ENCODE data around the gene LPAR5. TPM values are rescaled to one million over a fixed set of nuclear protein-coding genes. Genes with fewer than 3 reads are reported as not detected.

The LPAR5 gene
- total and polyA plus RNA-seq, 5 donors from 2014 or later = 6.6 to 17.3 (median 7.8) TPM

DNA sequence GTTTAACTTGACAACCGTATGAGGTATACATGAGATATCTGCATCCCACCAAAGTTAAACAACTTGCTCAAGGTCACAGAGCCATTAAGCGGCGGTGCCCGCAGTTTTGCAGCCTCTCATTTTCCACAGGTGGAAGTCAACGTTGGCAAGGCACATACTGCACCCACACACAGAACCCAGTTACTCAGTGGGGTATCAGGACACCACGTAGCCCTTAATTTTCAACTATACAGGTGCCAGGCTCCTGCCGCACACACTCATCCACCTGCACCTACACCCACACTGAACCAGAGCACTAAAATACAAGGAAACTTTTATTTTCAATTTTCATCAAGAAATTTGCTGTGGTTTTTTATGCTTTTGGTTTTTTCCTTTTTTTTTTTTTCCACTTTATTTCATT, 66.0 kb downstream of the LPAR5 start:
- no peaks in the 10 kb centered on the region for H3K9me3 ChIP-seq (ENCODE audit: control insufficient read depth in 2 of 2, low read length in 2 of 2)
- H3K4me1 Mint-ChIP-seq = peaks cover 22 to 53% (median 39%) of the 10 kb centered on the region in 4 donors
- H3K4me3 Mint-ChIP-seq = peak overlapping the region; percentile 61 to 100 (median 86)
- H3K4me3 ChIP-seq (ENCODE audit: low read depth, low read length) = no peak overlapping the region
- no peaks in the 10 kb centered on the region for H3K27me3 Mint-ChIP-seq
- ATAC-seq (ENCODE audit: low read depth in 2 of 2) (no peak), DNase-seq (no peak)
- peaks cover 41% of the 10 kb centered on the region for H3K36me3 Mint-ChIP-seq
- no peak overlapping the region for H3K27ac ChIP-seq (ENCODE audit: insufficient read depth, low read length, poor library complexity, severe bottlenecking)
- no peaks in the 10 kb centered on the region for H3K9me3 Mint-ChIP-seq
- peak overlapping the region; percentile 84 to 95 (median 85) for H3K27ac Mint-ChIP-seq
- peaks cover 47% of the 10 kb centered on the region for H3K36me3 ChIP-seq (ENCODE audit: control insufficient read depth, insufficient read depth, low read length)
- no peaks in the 10 kb centered on the region for H3K27me3 ChIP-seq (ENCODE audit: control insufficient read depth, insufficient read depth, low read length)
- H3K4me1 ChIP-seq (ENCODE audit: control insufficient read depth, insufficient read depth, low read length, poor library complexity, severe bottlenecking) = peaks cover 21% of the 10 kb centered on the region

DNA sequence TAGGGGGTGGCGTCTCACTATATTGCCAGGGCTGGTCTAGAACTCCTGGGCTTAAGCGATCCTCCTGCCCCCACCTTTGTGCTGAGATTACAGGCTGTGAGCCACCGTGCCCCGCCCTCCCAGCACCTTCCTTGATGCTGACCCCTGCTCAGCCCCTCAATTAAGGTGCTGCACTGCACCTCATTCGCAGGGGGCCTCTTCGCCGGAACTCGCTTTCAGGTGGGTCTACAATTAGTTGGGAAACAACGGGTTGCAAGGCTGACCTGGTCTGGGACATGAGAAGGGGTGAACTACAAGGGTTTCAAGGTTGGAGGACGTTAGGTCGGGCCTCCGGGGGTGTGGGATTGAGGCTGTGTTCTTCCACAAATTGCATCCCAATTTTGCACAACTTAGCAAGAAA, 66.4 kb downstream of the LPAR5 start:
- Mint-ChIP-seq H3K9me3 (no peaks in the 10 kb centered on the region), H3K4me3 (peak overlapping the region; percentile 61 to 100 (median 86)), H3K4me1 (peaks cover 22 to 53% (median 39%) of the 10 kb centered on the region in 4 donors), H3K27me3 (no peaks in the 10 kb centered on the region), H3K36me3 (peaks cover 42% of the 10 kb centered on the region), H3K27ac (peak overlapping the region; percentile 84 to 95 (median 85))
- H3K9me3 ChIP-seq (ENCODE audit: control insufficient read depth in 2 of 2, low read length in 2 of 2) = no peaks in the 10 kb centered on the region
- DNase-seq = no peak
- peak overlapping the region; percentile 83 for H3K27ac ChIP-seq (ENCODE audit: insufficient read depth, low read length, poor library complexity, severe bottlenecking)
- peaks cover 21% of the 10 kb centered on the region for H3K4me1 ChIP-seq (ENCODE audit: control insufficient read depth, insufficient read depth, low read length, poor library complexity, severe bottlenecking)
- no peak for ATAC-seq (ENCODE audit: low read depth in 2 of 2)
- H3K36me3 ChIP-seq (ENCODE audit: control insufficient read depth, insufficient read depth, low read length) = peaks cover 43% of the 10 kb centered on the region
- H3K27me3 ChIP-seq (ENCODE audit: control insufficient read depth, insufficient read depth, low read length) = no peaks in the 10 kb centered on the region
- H3K4me3 ChIP-seq (ENCODE audit: low read depth, low read length) = no peak overlapping the region

Other genes starting within 250 kb of the LPAR5 start
- 156 TPM for gene CD27, start 191.0 kb downstream of the LPAR5 start, total RNA-seq
- 100 to 1,000 TPM; 547 to 707 (median 641) TPM for gene CD27, start 191.0 kb downstream of the LPAR5 start, polyA plus RNA-seq
- 28.0 TPM for gene TAPBPL, start 183.9 kb downstream of the LPAR5 start, total RNA-seq
- gene TAPBPL, start 183.9 kb downstream of the LPAR5 start, polyA plus RNA-seq = 10 to 100 TPM; 34.8 to 72.7 (median 46.9) TPM
- gene VAMP1, start 165.3 kb downstream of the LPAR5 start, total RNA-seq = 67.3 TPM
- 10 to 100 TPM in 3 of 4 donors, 1 to 10 TPM in 1; 9.8 to 16.1 (median 13.5) TPM for gene VAMP1, start 165.3 kb downstream of the LPAR5 start, polyA plus RNA-seq
- gene MRPL51, start 142.7 kb downstream of the LPAR5 start, total RNA-seq = 40.5 TPM
- 100 to 1,000 TPM; 243 to 372 (median 253) TPM for gene MRPL51, start 142.7 kb downstream of the LPAR5 start, polyA plus RNA-seq
- gene NCAPD2, start 141.9 kb downstream of the LPAR5 start, total RNA-seq = 32.8 TPM
- gene NCAPD2, start 141.9 kb downstream of the LPAR5 start, polyA plus RNA-seq = 10 to 100 TPM; 21.5 to 29.1 (median 26.3) TPM
- 669 TPM for gene GAPDH, start 101.4 kb downstream of the LPAR5 start, total RNA-seq
- 1,000 to 10,000 TPM; 1,962 to 2,973 (median 2,405) TPM for gene GAPDH, start 101.4 kb downstream of the LPAR5 start, polyA plus RNA-seq
- 46.6 TPM for gene IFFO1, start 79.9 kb downstream of the LPAR5 start, total RNA-seq
- gene IFFO1, start 79.9 kb downstream of the LPAR5 start, polyA plus RNA-seq = 10 to 100 TPM in 1 of 4 donors, 1 to 10 TPM in 3; 5.6 to 10.4 (median 8.3) TPM
- gene NOP2, start 67.7 kb downstream of the LPAR5 start, total RNA-seq = 77.5 TPM
- 10 to 100 TPM; 13.2 to 34.0 (median 22.5) TPM for gene NOP2, start 67.7 kb downstream of the LPAR5 start, polyA plus RNA-seq
- 474 TPM for gene CHD4, start 28.6 kb downstream of the LPAR5 start, total RNA-seq
- 10 to 100 TPM; 32.2 to 43.4 (median 38.8) TPM for gene CHD4, start 28.6 kb downstream of the LPAR5 start, polyA plus RNA-seq
- gene ACRBP, start 11.5 kb upstream of the LPAR5 start, total RNA-seq = 13.7 TPM
- gene ACRBP, start 11.5 kb upstream of the LPAR5 start, polyA plus RNA-seq = under 1 TPM in 1 of 4 donors, not detected in 3; 0.41 TPM
- 34.6 TPM for gene ING4, start 27.2 kb upstream of the LPAR5 start, total RNA-seq
- 10 to 100 TPM; 70.5 to 90.6 (median 82.4) TPM for gene ING4, start 27.2 kb upstream of the LPAR5 start, polyA plus RNA-seq
- 68.3 TPM for gene ZNF384, start 53.4 kb upstream of the LPAR5 start, total RNA-seq
- 10 to 100 TPM; 13.4 to 25.3 (median 19.6) TPM for gene ZNF384, start 53.4 kb upstream of the LPAR5 start, polyA plus RNA-seq
- not detected for gene PIANP, start 64.9 kb upstream of the LPAR5 start, total RNA-seq
- gene PIANP, start 64.9 kb upstream of the LPAR5 start, polyA plus RNA-seq = under 1 TPM in 1 of 4 donors, not detected in 3; 0.13 TPM
- 20.7 TPM for gene COPS7A, start 88.1 kb upstream of the LPAR5 start, total RNA-seq
- 10 to 100 TPM; 37.8 to 48.4 (median 42.6) TPM for gene COPS7A, start 88.1 kb upstream of the LPAR5 start, polyA plus RNA-seq
- gene MLF2, start 117.2 kb upstream of the LPAR5 start, total RNA-seq = 101 TPM
- gene MLF2, start 117.2 kb upstream of the LPAR5 start, polyA plus RNA-seq = 100 to 1,000 TPM; 104 to 124 (median 114) TPM
- 15.0 TPM for gene PTMS, start 130.4 kb upstream of the LPAR5 start, total RNA-seq
- 1 to 10 TPM; 1.3 to 3.9 (median 2.5) TPM for gene PTMS, start 130.4 kb upstream of the LPAR5 start, polyA plus RNA-seq
- 8.2 TPM for gene LAG3, start 136.6 kb upstream of the LPAR5 start, total RNA-seq
- gene LAG3, start 136.6 kb upstream of the LPAR5 start, polyA plus RNA-seq = 10 to 100 TPM in 2 of 4 donors, 1 to 10 TPM in 2; 6.3 to 12.6 (median 11.0) TPM
- 224 TPM for gene CD4, start 153.6 kb upstream of the LPAR5 start, total RNA-seq
- 100 to 1,000 TPM; 312 to 330 (median 324) TPM for gene CD4, start 153.6 kb upstream of the LPAR5 start, polyA plus RNA-seq
- not detected for gene GPR162, start 185.9 kb upstream of the LPAR5 start, total RNA-seq
- gene GPR162, start 185.9 kb upstream of the LPAR5 start, polyA plus RNA-seq = not detected
- 1.4 TPM for gene P3H3, start 192.4 kb upstream of the LPAR5 start, total RNA-seq
- 1 to 10 TPM in 1 of 4 donors, under 1 TPM in 2, not detected in 1; 0.64 to 1.2 (median 1.00) TPM for gene P3H3, start 192.4 kb upstream of the LPAR5 start, polyA plus RNA-seq
- gene GNB3, start 205.0 kb upstream of the LPAR5 start, total RNA-seq = not detected
- gene GNB3, start 205.0 kb upstream of the LPAR5 start, polyA plus RNA-seq = not detected
- gene CDCA3, start 215.3 kb upstream of the LPAR5 start, total RNA-seq = 1.9 TPM
- gene CDCA3, start 215.3 kb upstream of the LPAR5 start, polyA plus RNA-seq = 1 to 10 TPM; 1.7 to 4.0 (median 2.1) TPM
- gene USP5, start 216.2 kb upstream of the LPAR5 start, total RNA-seq = 63.5 TPM
- gene USP5, start 216.2 kb upstream of the LPAR5 start, polyA plus RNA-seq = 10 to 100 TPM; 44.4 to 57.0 (median 48.4) TPM
- 153 TPM for gene TPI1, start 231.6 kb upstream of the LPAR5 start, total RNA-seq
- gene TPI1, start 231.6 kb upstream of the LPAR5 start, polyA plus RNA-seq = 100 to 1,000 TPM; 493 to 633 (median 527) TPM
- 8.2 TPM for gene SPSB2, start 237.3 kb upstream of the LPAR5 start, total RNA-seq
- 10 to 100 TPM in 3 of 4 donors, 1 to 10 TPM in 1; 8.0 to 19.2 (median 13.2) TPM for gene SPSB2, start 237.3 kb upstream of the LPAR5 start, polyA plus RNA-seq

Data from CD4-positive, CD25-positive, alpha-beta regulatory T cell (primary cell).